Measurements from ENCODE around the gene RPS8.
"Not testable (repeated sequence)": the region's sequence is repeated elsewhere in the genome, so short reads cannot be mapped to it uniquely, and the experiment has no call there.

RPS8 gene

GRCh38 chr1:44803312-44804095 lies 28.2 kb downstream of the RPS8 start:
- no peak for DNase-seq

- DNase-seq = no peak
Measured at GRCh38 chr1:44805311-44806024, 30.1 kb downstream of the RPS8 start.

- DNase-seq = no peak
Measured at GRCh38 chr1:44806025-44806703, 30.8 kb downstream of the RPS8 start.

GRCh38 chr1:44806704-44807363 lies 31.5 kb downstream of the RPS8 start, which contains the start of gene DYNLT4:
Gene DYNLT4 (minus strand): TSS chr1:44807351. CDS start chr1:44806668, 683 bp downstream.
- DNase-seq = no peak

GRCh38 chr1:44807364-44808062 lies 32.2 kb downstream of the RPS8 start:
- DNase-seq = peak; percentile 96

GRCh38 chr1:44808063-44808937 lies 33.0 kb downstream of the RPS8 start, which contains the start of gene BTBD19:
Gene BTBD19 (plus strand): TSS chr1:44808523. CDS start chr1:44808821, 298 bp downstream.
- DNase-seq = peak; percentile 95

GRCh38 chr1:44808938-44809917 lies 33.9 kb downstream of the RPS8 start:
- DNase-seq = peak; percentile 81

GRCh38 chr1:44810101-44810761 lies 34.9 kb downstream of the RPS8 start:
- DNase-seq = peak; percentile 56

- DNase-seq = not testable (repeated sequence)
Measured at GRCh38 chr1:44810762-44811105, 35.4 kb downstream of the RPS8 start.

- DNase-seq = no peak
Measured at GRCh38 chr1:44811234-44811633, 35.9 kb downstream of the RPS8 start.

GRCh38 chr1:44812822-44813543 lies 37.6 kb downstream of the RPS8 start:
- DNase-seq = peak; percentile 41

GRCh38 chr1:44815926-44816325 lies 40.6 kb downstream of the RPS8 start:
- not testable (repeated sequence) for DNase-seq

GRCh38 chr1:44817307-44817706 lies 42.0 kb downstream of the RPS8 start:
- no peak for DNase-seq

GRCh38 chr1:44817771-44818495 lies 42.6 kb downstream of the RPS8 start:
- DNase-seq = no peak

GRCh38 chr1:44819196-44819607 lies 43.9 kb downstream of the RPS8 start:
- peak; percentile 46 for DNase-seq

GRCh38 chr1:44819608-44820327 lies 44.4 kb downstream of the RPS8 start:
- peak; percentile 87 for DNase-seq

Measured in femur (tissue), 1 donor.